Central memory CD8-positive, alpha-beta T cell (primary cell): ENCODE measurements around the gene MYO10.
"Not testable (repeated sequence)": the region's sequence is repeated elsewhere in the genome, so short reads cannot be mapped to it uniquely, and the experiment has no call there.

Experiments used
- ATAC-seq: fragments of 150-1000 bp; cut with Tn5 transposase; replicated peaks from 2 replicates; pipeline ENCODE4 v1.10.0; 2022; ENCODE audit warnings: mild to moderate bottlenecking, moderate FRiP score, moderate number of reproducible peaks; ENCODE audit not compliant: poor library complexity, severe bottlenecking; ENCODE audit errors: extremely low read depth
- DNase-seq, 2 donors: peaks; one replicate each; pipeline ENCODE4 v3.0.0; 2021; ENCODE audit warnings: low spot score in 2 of 2
- H3K27ac Mint-ChIP-seq: one replicate; pipeline ENCODE4 v1.8.0; 2022; ENCODE audit warnings: low read depth, mild to moderate bottlenecking, moderate library complexity, mixed read lengths
- H3K27me3 Mint-ChIP-seq: one replicate; pipeline ENCODE4 v1.8.0; 2022; ENCODE audit warnings: mixed read lengths
- H3K36me3 Mint-ChIP-seq: one replicate; pipeline ENCODE4 v1.8.0; 2022; ENCODE audit warnings: mild to moderate bottlenecking, moderate library complexity, mixed read lengths; ENCODE audit not compliant: insufficient read depth
- H3K4me1 Mint-ChIP-seq: one replicate; pipeline ENCODE4 v1.8.0; 2022; ENCODE audit warnings: mixed read lengths
- H3K4me3 Mint-ChIP-seq: one replicate; pipeline ENCODE4 v1.8.0; 2022; ENCODE audit warnings: mild to moderate bottlenecking, moderate library complexity, mixed read lengths
- H3K9me3 Mint-ChIP-seq: one replicate; pipeline ENCODE4 v1.8.0; 2022; ENCODE audit warnings: mixed read lengths

Gene MYO10

DNA sequence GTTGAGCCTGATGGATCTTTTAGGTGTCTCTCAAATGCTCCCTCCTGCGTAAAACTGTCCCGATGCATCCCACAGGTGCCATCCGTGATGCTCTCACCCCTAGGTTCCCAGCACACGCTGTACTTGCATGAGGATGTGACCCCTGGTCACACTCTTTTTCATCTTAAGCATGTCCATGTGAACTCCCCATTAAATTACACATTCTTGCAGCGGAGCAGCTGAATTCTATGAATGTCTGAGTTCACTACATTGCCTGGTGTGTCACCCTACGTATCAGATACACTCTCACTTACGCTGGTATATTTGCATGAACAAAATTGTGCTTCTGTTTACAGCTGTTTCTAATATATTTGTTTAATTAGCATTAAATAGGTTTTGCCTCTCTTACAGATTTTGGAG, 214.0 kb downstream of the MYO10 start:
- H3K4me1 Mint-ChIP-seq = no peaks in the 10 kb centered on the region
- H3K27ac Mint-ChIP-seq = no peak overlapping the region
- no peak overlapping the region for H3K4me3 Mint-ChIP-seq
- H3K9me3 Mint-ChIP-seq = peaks cover 7% of the 10 kb centered on the region
- DNase-seq (no peak), ATAC-seq (no peak)
- no peaks in the 10 kb centered on the region for H3K36me3 Mint-ChIP-seq
- no peaks in the 10 kb centered on the region for H3K27me3 Mint-ChIP-seq

DNA sequence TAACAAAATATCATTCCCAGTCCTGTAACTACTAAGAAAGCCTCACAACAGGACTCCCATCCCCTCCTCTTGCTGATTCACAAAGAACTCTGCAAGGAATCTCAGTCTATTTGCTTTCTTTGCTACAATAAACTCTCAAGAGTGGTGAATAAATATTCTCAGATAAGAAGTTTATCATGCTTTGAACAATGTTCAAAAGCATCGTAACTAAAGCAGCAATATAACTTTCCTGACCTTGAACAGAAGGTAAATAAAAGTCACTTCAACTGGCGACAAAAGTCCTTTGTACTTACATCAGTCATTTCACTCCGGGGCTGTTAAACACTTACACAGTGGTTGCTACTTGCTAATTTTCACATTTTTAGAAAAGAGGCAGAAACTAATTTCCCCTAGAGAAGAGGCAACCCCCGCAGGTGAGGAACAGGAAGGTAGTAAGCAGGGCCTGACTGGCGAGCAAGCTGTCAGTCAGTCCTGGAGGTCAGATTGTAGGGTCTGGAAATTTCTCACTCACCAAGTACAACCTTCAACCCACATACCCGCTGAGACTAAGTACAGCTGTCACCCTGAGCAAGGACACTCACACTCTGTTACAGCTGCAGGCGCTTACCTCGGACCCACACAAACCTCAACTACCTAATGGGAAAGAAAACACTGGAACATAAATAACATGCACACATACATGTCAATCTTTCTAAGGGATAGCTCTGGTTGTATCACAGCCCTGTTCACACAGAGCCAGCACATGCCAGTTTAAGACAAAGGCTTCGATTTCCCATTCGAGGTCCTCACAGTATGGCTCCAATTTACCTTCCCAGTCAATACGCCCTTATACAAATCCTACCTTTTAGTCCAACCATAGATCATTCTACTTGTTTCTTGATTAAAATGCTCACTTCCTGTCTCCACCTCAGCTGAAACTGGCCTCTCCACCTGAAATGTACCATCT, 214.7 kb downstream of the MYO10 start:
- H3K27me3 Mint-ChIP-seq = no peaks in the 10 kb centered on the region
- peaks cover 7% of the 10 kb centered on the region for H3K9me3 Mint-ChIP-seq
- H3K27ac Mint-ChIP-seq = no peak overlapping the region
- ATAC-seq = no peak
- no peaks in the 10 kb centered on the region for H3K36me3 Mint-ChIP-seq
- H3K4me1 Mint-ChIP-seq = no peaks in the 10 kb centered on the region
- DNase-seq = no peak
- no peak overlapping the region for H3K4me3 Mint-ChIP-seq

DNA sequence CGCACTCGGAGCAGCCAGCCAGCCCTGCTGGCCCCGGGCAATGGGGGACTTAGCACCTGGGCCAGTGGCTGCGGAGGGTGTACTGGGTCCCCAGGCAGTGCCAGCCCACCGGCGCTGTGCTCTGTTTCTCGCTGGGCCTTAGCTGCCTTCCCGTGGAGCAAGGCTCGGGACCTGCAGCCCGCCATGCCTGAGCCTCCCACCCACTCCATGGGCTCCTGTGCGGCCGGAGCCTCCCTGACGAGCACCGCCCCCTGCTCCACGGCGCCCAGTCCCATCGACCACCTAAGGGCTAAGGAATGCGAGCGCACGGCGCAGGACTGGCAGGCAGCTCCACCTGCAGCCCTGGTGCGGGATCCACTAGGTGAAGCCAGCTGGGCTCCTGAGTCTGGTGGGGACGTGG, 218.1 kb downstream of the MYO10 start:
- H3K27me3 Mint-ChIP-seq = peaks cover 14% of the 10 kb centered on the region
- not testable (repeated sequence) for DNase-seq, H3K27ac Mint-ChIP-seq, H3K9me3 Mint-ChIP-seq, H3K4me3 Mint-ChIP-seq, ATAC-seq, H3K4me1 Mint-ChIP-seq, H3K36me3 Mint-ChIP-seq

DNA sequence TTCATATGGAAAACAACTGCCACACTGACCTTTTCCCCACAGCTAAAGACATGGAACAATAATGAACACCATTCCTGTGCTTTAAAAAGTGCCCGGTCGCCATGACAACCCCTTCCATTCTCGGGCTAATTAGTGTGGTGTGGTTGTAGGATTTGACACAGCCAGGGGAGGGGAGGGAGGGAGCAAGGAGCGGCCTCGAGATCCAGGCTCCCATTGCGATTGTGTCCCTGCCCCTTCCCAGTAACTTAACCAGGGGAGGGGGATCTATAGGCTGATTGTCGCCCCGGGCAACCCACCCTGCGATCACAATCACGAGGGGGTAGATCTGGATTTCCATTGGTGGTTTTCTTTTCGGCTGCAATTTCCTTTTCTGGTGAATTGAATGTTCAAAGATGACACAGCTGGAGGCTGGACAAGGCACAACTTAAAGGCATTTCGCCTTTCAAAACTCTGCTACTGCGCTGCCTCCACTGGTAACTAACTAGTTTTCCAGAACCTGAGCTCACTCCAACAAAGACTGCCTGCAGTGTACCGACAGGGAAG, 222.6 kb downstream of the MYO10 start:
- no peaks in the 10 kb centered on the region for H3K9me3 Mint-ChIP-seq
- no peak for DNase-seq
- H3K27ac Mint-ChIP-seq = no peak overlapping the region
- ATAC-seq = no peak
- no peaks in the 10 kb centered on the region for H3K36me3 Mint-ChIP-seq
- H3K4me1 Mint-ChIP-seq = no peaks in the 10 kb centered on the region
- peaks cover 31% of the 10 kb centered on the region for H3K27me3 Mint-ChIP-seq
- H3K4me3 Mint-ChIP-seq = no peak overlapping the region

DNA sequence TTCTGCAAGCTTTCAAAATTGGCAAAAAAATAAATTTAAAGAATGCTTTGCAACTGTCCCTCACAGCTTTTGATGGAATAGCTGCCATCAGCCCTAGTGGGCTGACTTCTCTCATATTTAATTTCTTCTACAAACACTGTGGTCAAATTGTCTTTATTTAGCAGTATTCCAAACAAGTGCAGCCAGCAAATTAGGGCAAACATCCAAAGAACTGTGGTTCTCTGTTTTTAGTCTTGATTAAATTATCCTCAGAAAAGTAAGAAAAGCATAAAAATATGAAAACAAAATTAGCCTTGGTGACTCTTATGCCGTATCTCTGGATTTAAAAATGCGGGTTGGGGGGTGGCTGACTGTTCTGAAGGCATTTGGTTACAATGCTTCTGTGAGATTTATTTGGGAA, 223.5 kb downstream of the MYO10 start:
- Mint-ChIP-seq H3K36me3 (no peaks in the 10 kb centered on the region), H3K4me1 (no peaks in the 10 kb centered on the region), H3K27me3 (peaks cover 31% of the 10 kb centered on the region), H3K4me3 (no peak overlapping the region), H3K9me3 (no peaks in the 10 kb centered on the region), H3K27ac (no peak overlapping the region)
- no peak for DNase-seq
- ATAC-seq = no peak

DNA sequence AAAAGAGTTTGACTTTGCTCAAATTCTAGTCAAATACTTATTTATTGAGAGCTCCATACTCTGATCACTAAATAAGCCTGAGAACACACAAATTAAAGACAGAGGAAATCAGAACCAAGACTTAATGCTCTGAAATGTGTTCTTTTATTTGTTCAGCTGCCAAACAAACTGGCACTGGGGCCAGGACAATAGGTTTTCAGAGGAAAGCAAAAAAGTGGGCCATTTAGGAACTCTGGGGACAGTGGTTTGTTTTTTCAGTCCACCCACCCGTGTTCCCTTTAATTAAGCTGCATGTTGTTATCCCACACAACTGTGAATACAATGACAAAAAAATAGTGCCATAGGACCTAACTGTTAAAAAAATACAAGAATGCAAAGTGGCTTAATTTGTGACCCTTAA, 223.9 kb downstream of the MYO10 start:
- no peaks in the 10 kb centered on the region for H3K9me3 Mint-ChIP-seq
- no peaks in the 10 kb centered on the region for H3K4me1 Mint-ChIP-seq
- no peaks in the 10 kb centered on the region for H3K36me3 Mint-ChIP-seq
- DNase-seq = no peak
- H3K27ac Mint-ChIP-seq = no peak overlapping the region
- ATAC-seq = no peak
- H3K27me3 Mint-ChIP-seq = peaks cover 31% of the 10 kb centered on the region
- no peak overlapping the region for H3K4me3 Mint-ChIP-seq

DNA sequence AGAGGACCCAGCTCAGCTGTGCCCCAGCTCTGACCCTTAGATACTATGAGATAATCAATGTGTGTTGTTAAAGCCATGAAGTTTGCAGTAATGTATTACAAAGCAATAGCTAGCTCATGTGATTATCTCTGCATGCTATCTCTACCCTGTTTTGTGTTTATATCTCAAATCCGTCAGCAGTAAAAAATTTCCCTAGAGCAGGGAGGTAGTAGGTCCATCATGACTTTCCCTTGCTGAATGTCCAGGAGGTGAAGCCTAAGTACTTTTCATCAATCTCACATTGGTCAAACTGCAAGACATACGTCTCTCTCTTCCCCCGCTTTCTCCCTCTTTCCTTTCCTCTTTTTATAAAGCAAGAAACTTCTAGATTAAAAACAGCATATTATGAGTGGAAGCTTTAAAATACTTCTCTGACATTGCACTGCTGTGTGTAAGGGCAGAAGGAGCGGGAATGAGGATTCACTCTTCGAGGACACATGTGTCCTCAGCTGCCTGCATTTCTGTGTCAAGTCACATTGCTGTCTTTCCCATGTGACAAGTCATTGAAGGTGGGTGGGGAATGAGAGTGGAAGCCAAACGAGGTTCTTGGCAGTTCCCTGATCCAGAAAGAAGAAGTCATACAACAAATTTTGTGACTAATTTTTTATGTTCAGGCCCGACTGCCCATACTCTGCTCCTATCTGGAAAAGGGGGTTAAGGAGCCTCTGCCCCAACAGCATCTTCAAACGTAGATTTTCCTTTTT, 226.2 kb downstream of the MYO10 start:
- Mint-ChIP-seq H3K4me1 (no peaks in the 10 kb centered on the region), H3K9me3 (no peaks in the 10 kb centered on the region), H3K27ac (no peak overlapping the region), H3K27me3 (peaks cover 31% of the 10 kb centered on the region), H3K36me3 (no peaks in the 10 kb centered on the region), H3K4me3 (no peak overlapping the region)
- ATAC-seq (no peak), DNase-seq (no peak)

DNA sequence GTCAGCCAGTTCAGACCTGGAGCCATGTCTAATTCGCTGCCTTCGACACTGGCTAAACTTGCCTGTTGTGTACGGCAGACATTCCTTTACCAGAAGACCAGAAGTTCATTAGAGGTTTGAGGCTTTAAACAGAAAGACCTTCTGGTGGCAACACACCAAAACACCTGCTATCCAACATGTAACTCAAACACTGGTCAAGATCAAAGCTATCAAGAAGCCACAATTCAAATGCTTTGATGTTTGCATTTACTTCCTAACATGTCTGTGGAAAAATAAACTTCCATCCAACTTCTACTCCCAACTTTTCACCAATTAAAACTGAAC, 228.3 kb downstream of the MYO10 start:
- DNase-seq (no peak), ATAC-seq (no peak)
- no peaks in the 10 kb centered on the region for H3K4me1 Mint-ChIP-seq
- peaks cover 15% of the 10 kb centered on the region for H3K27me3 Mint-ChIP-seq
- peaks cover 2% of the 10 kb centered on the region for H3K36me3 Mint-ChIP-seq
- H3K4me3 Mint-ChIP-seq = no peak overlapping the region
- no peak overlapping the region for H3K27ac Mint-ChIP-seq
- H3K9me3 Mint-ChIP-seq = no peaks in the 10 kb centered on the region

DNA sequence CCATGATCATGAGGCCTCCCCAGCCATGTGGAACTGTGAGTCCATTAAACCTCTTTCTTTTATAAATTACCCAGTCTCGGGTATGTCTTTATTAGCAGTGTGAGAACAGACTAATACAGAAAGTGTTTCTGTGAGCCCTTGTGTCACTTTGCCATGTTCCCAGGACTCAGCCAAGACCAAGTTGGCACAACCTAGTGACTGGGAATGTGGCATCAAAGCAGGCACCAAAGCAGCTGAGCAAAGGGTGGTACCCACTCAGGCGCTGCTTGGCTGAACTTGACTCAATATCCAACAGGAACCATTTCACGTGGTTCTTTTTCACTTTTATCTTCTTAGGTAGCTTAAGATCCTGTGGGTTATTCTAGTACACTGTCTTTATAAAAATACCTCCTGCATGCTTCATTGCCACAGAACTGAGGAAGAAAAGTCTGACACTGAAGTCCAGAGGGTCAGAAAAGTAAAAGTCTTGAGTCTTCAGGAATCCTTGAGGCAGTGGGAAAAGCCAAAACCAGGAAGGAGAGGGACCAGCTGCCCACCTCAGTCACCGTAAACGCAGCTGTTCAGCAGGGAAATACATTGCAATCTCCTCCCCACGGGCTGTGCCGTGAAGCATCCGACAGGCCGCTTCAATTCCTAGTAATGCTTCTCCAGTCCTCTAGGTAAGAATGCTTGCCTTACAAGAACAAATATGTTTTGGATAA, 228.8 kb downstream of the MYO10 start:
- DNase-seq = no peak
- H3K4me1 Mint-ChIP-seq = no peaks in the 10 kb centered on the region

DNA sequence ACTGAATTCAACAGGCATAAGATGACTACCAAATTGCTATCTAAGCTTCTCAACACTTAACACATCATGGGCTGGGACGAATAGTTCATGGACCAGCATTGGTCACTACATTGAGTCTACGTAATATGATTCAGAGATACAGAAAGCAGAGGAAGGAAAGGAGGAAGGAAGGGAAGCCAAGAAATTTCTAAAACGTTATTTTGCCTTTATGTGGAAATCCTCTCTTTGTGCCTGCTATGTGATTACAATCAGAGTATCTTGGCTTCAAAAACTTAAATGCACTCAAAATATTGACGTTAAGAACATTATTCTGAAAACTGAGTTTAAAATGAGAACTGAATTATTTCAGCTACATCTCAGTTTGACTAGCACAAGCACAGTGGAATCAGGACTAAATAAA, 231.1 kb downstream of the MYO10 start:
- Mint-ChIP-seq H3K27ac (no peak overlapping the region), H3K9me3 (no peaks in the 10 kb centered on the region), H3K36me3 (peaks cover 2% of the 10 kb centered on the region), H3K4me1 (no peaks in the 10 kb centered on the region), H3K27me3 (peaks cover 13% of the 10 kb centered on the region), H3K4me3 (no peak overlapping the region)
- ATAC-seq (no peak), DNase-seq (no peak)

More for the DNA sequence above, 228.8 kb downstream of the MYO10 start:
- Mint-ChIP-seq H3K27ac (no peak overlapping the region), H3K27me3 (peaks cover 13% of the 10 kb centered on the region), H3K4me3 (no peak overlapping the region), H3K36me3 (peaks cover 2% of the 10 kb centered on the region), H3K9me3 (no peaks in the 10 kb centered on the region)
- no peak for ATAC-seq

DNA sequence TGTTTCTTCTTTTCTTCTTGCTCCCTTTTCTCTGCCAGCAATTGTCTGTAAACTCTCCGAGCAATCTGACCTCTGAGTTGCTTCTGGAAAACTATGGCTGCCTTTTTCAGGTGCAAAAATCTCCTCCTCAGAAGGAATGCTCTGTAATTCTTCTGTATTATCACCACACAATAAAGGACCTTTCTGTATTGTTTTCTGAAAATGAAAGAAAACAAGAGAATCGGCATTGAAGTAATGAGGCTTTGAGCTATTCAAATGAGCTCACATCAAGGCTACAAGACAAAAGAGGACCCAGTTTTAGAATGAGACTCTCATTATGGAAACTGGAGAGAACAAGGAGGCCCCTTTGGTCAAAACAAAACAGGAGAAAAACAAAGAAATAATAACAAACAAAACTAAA, 233.1 kb downstream of the MYO10 start:
- DNase-seq (no peak), ATAC-seq (no peak)
- Mint-ChIP-seq H3K4me1 (no peaks in the 10 kb centered on the region), H3K4me3 (no peak overlapping the region), H3K27me3 (no peaks in the 10 kb centered on the region), H3K9me3 (no peaks in the 10 kb centered on the region), H3K27ac (no peak overlapping the region), H3K36me3 (peaks cover 2% of the 10 kb centered on the region)

DNA sequence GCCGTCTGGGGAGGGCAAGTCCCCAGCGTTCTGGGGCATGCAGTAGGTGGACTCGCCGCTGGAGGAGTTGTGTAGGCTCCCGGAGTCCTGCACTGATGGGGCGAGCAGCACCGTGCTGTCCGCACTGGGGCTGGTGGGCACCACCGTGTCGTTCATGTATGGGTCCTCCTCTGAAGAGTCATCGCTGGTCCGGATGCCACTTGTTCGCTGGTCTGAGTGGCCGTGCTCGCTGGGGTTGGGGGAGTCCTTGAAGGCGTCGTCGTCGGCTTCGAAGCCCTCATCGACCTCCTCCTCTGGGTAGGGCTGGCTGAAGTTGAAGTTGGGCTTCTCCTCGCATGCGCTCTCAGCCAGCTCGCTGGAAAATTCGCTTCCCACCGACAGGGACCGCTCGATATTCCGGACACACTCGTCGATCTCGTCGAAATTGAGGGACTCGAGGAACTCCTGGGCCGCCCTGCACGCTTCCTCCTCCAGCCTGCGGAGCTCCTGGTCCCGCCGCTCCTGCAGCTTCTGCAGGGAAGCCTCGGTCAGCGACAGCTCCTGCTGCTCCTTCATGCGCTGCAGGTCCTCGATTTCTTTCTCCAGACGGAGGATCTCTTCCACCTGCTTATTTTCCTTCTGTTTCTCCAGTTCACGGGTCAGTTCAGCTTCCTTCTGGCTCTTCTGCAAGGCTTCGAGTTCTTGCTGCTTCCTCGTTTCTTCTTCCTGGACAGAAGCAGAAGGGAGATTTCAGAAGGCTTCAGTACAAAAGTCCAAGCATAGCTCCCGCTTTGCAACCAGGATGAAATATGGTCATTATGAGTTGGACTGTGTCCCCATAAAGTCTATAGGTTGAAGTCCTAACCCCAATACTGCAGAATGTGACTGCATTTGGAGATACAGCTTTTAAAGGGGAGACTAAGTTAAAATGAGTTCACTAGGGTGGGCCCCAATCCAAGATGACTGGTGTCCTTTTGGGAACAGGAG, 234.7 kb downstream of the MYO10 start:
- Mint-ChIP-seq H3K27me3 (peaks cover 10% of the 10 kb centered on the region), H3K4me3 (no peak overlapping the region), H3K36me3 (peaks cover 2% of the 10 kb centered on the region), H3K4me1 (no peaks in the 10 kb centered on the region), H3K27ac (no peak overlapping the region), H3K9me3 (no peaks in the 10 kb centered on the region)
- ATAC-seq (no peak), DNase-seq (no peak)
